ENCODE data around the gene OPTN.
A peak's percentile ranks its signal among the peaks of the same experiment; 100 is the strongest.

OPTN gene

DNA sequence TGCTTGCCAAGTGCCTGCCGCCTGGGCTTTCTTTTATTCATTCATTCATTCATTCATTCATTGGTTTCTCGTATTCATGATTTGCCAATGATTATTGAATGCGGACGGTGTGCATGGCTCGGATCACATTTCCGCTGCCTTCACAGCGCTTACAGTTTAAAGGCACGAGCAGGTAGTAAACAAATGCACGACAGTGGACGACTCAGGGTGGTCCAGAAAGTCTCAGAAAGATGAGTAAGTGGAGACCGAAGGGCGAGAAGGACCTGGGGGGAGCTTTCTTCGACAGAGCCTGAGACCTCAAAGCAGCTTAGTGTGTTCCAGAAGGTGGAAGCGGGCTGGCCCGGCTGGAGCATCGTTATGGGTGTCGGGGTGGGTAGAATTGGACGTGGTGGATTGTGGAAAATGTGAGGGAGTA lies 61.9 kb downstream of the OPTN start:
- TF ChIP-seq CTCF (IDR thresholded peaks at IDR 0.05) (no peak), ZFX (IDR thresholded peaks at IDR 0.05; ENCODE audit: borderline replicate concordance) (no peak)
- H3K27ac ChIP-seq: peak overlapping the region; percentile 51

DNA sequence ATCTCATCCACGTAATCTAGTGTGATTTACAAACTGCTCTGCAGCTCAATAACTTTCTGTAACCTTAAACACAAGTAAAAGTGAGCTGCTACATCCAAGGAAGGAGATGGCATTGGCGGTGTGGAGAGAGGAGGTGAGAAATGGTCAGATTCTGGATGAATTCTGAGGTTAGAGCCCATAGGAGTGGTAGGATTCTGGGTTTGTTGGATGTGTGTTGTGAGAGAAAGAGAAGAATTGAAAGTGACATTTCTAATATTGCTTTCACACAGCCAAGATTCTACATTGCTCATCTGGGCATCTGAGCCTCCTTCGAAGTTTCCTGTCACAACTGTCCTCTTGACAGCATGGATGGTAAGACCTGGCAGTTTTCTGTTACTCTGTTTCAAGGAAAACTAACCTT lies 63.9 kb downstream of the OPTN start:
- H3K27ac ChIP-seq: no peak overlapping the region
- TF ChIP-seq CTCF (IDR thresholded peaks at IDR 0.05) (no peak), ZFX (IDR thresholded peaks at IDR 0.05; ENCODE audit: borderline replicate concordance) (no peak)

DNA sequence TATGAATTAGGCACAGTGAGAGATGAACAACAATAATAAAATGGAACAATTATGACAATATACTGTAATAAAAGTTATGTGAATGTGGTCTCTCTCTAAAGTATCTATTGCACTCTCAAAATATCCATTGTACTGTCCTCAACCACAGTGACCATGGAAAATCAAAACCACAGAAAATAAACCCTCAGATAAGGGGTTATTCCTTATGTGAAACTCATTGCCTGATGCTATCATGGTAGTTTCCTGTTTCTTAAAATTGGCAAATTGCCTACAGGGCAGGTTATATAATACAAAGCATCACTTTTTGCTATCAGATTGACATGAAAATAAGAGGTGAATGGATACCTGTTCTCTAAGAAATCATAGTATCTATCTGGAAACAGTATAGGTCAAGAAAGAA lies 65.2 kb downstream of the OPTN start:
- H3K27ac ChIP-seq: no peak overlapping the region
- no peak for TF ChIP-seq CTCF (IDR thresholded peaks at IDR 0.05)
- no peak for TF ChIP-seq ZFX (IDR thresholded peaks at IDR 0.05; ENCODE audit: borderline replicate concordance)

GRCh38 chr10:13167568-13167967 lies 67.6 kb downstream of the OPTN start:
- no peak for TF ChIP-seq CTCF (IDR thresholded peaks at IDR 0.05)
- no peak for TF ChIP-seq ZFX (IDR thresholded peaks at IDR 0.05; ENCODE audit: borderline replicate concordance)
- H3K27ac ChIP-seq: no peak overlapping the region

GRCh38 chr10:13168781-13169180 lies 68.8 kb downstream of the OPTN start:
- TF ChIP-seq ZFX (IDR thresholded peaks at IDR 0.05; ENCODE audit: borderline replicate concordance): no peak
- TF ChIP-seq CTCF (IDR thresholded peaks at IDR 0.05): no peak
- H3K27ac ChIP-seq: no peak overlapping the region

DNA sequence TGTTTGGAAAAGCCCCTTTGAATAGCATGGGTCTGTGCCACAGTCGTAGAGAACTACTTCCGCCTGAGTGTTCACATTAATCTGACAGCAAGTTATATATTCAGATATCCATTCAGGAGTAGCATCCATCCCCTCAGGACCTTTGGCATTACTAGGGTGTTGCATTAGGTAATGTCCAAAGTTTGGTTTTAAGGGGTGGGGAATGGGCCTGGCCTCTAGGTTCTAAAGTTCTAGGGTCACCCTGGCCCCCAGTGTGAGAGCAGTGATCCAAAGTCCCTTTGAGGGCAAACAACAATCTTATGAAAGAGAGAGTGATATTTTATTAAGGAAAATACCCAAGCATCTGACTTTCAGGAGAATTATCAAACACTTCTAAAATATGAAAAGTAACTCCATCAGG lies 73.7 kb downstream of the OPTN start:
- TF ChIP-seq CTCF (IDR thresholded peaks at IDR 0.05) (no peak), ZFX (IDR thresholded peaks at IDR 0.05; ENCODE audit: borderline replicate concordance) (no peak)
- H3K27ac ChIP-seq: no peak overlapping the region

GRCh38 chr10:13180788-13181187 lies 80.8 kb downstream of the OPTN start:
- no peak overlapping the region for H3K27ac ChIP-seq
- TF ChIP-seq CTCF (IDR thresholded peaks at IDR 0.05) (no peak), ZFX (IDR thresholded peaks at IDR 0.05; ENCODE audit: borderline replicate concordance) (no peak)

All from 22Rv1 (cell line).